HUES6 (cell line): ENCODE results near the gene YJU2.
"Not testable (repeated sequence)": the region's sequence is repeated elsewhere in the genome, so short reads cannot be mapped to it uniquely, and the experiment has no call there.

Experiments used
- H3K27ac ChIP-seq: 2 replicates; pipeline ENCODE4 v1.7.0; 2013; ENCODE audit warnings: low read depth, mild to moderate bottlenecking, low read length, inconsistent platforms
- H3K27me3 ChIP-seq: 2 replicates; pipeline ENCODE4 v1.6.1; 2013; ENCODE audit warnings: low read length; ENCODE audit not compliant: control insufficient read depth, insufficient read depth
- H3K36me3 ChIP-seq: 2 replicates; pipeline ENCODE4 v1.6.1; 2013; ENCODE audit warnings: low read length; ENCODE audit not compliant: control insufficient read depth, insufficient read depth
- H3K4me1 ChIP-seq: 2 replicates; pipeline ENCODE4 v1.6.1; 2013; ENCODE audit warnings: low read length; ENCODE audit not compliant: control insufficient read depth, insufficient read depth
- H3K4me3 ChIP-seq: 2 replicates; pipeline ENCODE4 v1.5.1; 2013; ENCODE audit warnings: low read depth, low read length
- H3K9ac ChIP-seq: one replicate; pipeline ENCODE4 v1.6.1; 2013; ENCODE audit warnings: mild to moderate bottlenecking, low read length
- H3K9me3 ChIP-seq: 2 replicates; pipeline ENCODE4 v1.6.1; 2013; ENCODE audit warnings: low read depth, low read length; ENCODE audit not compliant: control insufficient read depth, insufficient read depth

YJU2 gene

DNA sequence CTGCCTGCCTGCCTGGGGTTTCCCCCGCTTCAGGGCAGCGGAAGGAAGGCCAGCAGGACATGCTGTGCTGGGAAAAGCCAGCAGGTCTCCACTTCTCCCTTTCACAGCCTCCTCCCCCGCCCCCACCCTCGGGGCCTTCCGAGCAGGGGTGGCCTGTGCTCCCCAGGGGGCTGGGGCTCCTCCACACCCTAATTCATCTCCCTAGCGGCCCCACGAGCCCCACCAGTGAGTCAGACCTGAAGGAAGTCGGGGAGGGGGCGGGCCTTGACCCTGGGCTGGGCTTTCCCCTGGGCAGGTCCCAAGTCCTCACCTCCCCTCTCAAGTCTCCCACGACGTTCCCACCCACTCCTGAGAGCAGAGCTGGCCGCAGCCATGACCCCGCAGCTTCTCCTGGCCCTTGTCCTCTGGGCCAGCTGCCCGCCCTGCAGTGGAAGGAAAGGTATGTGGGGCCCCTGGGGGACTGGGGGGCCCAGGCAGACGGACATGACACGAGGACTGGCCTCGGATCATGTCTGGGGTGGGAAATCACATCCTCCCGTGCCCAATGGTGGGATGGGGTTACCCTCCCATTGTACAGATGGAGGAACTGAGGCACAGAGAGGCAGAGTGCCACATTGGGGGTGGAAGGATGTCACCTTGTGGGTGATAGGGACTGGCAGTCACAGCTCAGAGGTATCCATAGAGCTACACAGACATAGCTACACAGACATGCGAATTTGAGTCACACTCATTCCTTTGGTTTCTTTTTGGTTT lies 17.5 kb upstream of the YJU2 start, which contains the start of gene EBI3:
EBI3 (plus strand) TSS at position 345 of the 753 bp plus-strand sequence; CDS start at position 373, 28 bp downstream.
- Histone ChIP-seq H3K36me3 (no peaks in the 10 kb centered on the region), H3K27ac (no peak within 1 kb of the TSS), H3K27me3 (peaks cover 11% of the 10 kb centered on the region), H3K4me1 (peaks cover 9% of the 10 kb centered on the region), H3K4me3 (peak within 1 kb of the TSS; percentile 32; the same call in 1 of the 2 replicates), H3K9ac (no peak within 1 kb of the TSS), H3K9me3 (no peaks in the 10 kb centered on the region)

DNA sequence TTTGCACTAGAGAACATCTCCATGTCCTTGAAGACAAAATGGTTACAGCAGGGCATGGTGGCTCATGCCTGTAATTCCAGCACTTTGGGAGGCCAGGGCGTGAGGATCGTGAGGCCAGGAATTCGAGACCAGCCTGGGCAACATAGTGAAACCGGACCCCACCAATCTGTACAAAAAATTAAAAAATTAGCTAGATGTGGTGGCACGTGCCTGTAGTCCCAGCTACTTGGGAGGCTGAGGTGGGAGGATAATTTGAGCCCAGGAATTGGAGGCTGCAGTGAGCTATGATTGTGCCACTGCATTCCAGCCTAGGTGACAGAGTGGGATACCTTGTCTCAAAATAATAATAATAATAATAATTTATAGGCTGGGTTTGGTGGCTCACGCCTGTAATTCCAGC lies 16.6 kb upstream of the YJU2 start:
- not testable (repeated sequence) for H3K4me3 ChIP-seq

DNA sequence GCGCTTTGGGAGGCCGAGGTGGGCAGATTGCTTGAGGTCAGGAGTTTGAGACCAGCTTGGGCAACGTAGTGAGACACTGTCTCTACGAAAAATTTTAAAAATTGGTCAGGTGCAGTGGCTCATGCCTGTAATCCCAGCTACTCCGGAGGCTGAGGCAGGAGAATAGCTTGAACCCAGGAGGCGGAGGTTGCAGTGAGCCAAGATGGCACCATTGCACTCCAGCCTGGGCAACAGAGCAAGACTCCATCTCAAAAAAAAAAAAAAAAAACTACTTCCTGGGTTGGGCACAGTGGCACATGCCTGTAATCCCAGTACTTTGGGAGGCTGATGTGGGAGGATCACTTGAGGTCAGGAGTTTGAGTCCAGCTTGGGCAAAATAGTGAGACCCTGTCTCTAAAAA lies 15.4 kb upstream of the YJU2 start:
- H3K27me3 ChIP-seq = peaks cover 11% of the 10 kb centered on the region
- H3K9ac ChIP-seq, H3K27ac ChIP-seq, H3K9me3 ChIP-seq, H3K4me1 ChIP-seq, H3K4me3 ChIP-seq, H3K36me3 ChIP-seq: not testable (repeated sequence)

More for the DNA sequence above, 16.6 kb upstream of the YJU2 start:
- not testable (repeated sequence) for H3K4me1 ChIP-seq, H3K9me3 ChIP-seq, H3K36me3 ChIP-seq, H3K9ac ChIP-seq, H3K27ac ChIP-seq
- peaks cover 11% of the 10 kb centered on the region for H3K27me3 ChIP-seq

DNA sequence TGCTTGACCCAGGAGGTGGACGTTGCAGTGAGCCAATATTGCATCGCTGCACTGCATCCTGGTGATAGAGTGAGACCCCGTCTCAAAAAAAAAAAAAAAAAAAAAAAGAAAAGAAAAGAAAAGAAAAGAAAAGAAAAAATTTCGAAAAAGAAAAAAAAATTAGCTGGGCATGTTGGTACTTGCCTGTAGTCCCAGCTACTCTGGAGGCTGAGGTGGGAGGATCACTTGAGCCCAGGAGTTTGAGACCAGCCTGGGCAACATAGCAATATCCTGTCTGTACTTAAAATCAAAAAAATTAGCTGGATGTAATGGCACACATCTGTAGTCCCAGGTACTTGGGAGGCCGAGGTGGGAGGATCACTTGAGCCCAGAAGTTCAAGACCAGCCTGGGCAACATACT lies 14.7 kb upstream of the YJU2 start:
- not testable (repeated sequence) for H3K9me3 ChIP-seq, H3K36me3 ChIP-seq, H3K4me1 ChIP-seq, H3K4me3 ChIP-seq, H3K27ac ChIP-seq, H3K9ac ChIP-seq
- H3K27me3 ChIP-seq = peaks cover 11% of the 10 kb centered on the region

DNA sequence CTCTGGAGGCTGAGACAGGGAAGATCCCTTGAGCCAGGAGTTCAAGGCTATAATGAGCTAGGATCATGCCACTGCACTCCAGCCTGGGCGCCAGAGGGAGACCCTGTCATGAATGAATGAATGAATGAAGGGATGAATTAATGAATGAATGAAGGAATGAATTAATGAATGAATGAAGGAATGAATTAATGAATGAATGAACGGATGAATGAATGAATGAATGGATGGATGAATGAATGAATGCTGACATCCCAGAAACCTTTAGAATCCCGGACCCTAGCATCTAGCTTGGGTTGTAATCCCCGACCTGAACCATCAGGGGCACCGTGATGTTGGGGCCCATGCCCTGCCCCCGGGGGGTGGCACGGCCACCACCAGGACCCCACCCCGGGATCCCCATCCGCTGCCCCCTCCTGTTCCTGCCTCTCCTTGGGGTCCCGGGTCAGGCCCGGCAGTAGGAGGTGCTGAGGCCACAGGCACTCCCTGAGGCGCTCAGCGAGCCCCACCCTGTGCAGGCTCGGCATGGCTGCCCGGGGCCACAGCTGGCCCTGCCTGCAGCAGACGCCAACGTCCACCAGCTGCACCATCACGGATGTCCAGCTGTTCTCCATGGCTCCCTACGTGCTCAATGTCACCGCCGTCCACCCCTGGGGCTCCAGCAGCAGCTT lies 14.1 kb upstream of the YJU2 start:
- H3K4me3 ChIP-seq = no peak overlapping the region
- H3K9ac ChIP-seq = no peak overlapping the region
- H3K4me1 ChIP-seq = peaks cover 9% of the 10 kb centered on the region
- no peaks in the 10 kb centered on the region for H3K9me3 ChIP-seq
- H3K27me3 ChIP-seq = peaks cover 11% of the 10 kb centered on the region
- H3K27ac ChIP-seq = no peak overlapping the region
- H3K36me3 ChIP-seq = no peaks in the 10 kb centered on the region

DNA sequence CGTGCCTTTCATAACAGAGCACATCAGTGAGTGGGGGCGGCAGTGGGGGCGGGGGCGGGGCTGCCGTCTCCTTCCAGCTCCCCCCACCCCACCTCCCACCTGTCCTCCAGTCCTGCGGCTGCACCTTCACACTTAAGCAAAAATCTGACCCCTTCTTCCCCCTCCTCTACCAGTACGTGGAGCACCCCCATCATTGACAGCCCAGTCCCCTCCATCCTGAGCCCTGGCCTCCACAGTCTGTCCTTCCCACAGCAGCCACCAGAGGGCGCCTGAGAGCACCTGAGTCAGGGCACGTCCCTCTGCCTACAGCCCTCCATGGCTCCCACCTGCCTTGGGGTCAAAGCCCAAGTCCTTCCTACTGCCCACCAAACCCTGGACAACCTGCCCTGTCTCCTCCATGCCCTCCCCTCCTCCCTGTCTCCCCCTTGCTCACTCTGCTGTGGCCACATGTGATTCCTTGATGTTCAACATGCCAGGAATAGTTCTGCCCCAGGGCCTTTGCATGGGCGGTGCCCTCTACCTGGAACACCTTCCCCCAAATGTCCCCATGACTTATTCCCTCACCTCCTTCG lies 13.5 kb upstream of the YJU2 start:
- H3K4me3 ChIP-seq = no peak overlapping the region
- no peaks in the 10 kb centered on the region for H3K9me3 ChIP-seq
- H3K9ac ChIP-seq = no peak overlapping the region
- H3K27me3 ChIP-seq = peaks cover 6% of the 10 kb centered on the region
- H3K36me3 ChIP-seq = no peaks in the 10 kb centered on the region
- H3K4me1 ChIP-seq = peaks cover 9% of the 10 kb centered on the region
- no peak overlapping the region for H3K27ac ChIP-seq

DNA sequence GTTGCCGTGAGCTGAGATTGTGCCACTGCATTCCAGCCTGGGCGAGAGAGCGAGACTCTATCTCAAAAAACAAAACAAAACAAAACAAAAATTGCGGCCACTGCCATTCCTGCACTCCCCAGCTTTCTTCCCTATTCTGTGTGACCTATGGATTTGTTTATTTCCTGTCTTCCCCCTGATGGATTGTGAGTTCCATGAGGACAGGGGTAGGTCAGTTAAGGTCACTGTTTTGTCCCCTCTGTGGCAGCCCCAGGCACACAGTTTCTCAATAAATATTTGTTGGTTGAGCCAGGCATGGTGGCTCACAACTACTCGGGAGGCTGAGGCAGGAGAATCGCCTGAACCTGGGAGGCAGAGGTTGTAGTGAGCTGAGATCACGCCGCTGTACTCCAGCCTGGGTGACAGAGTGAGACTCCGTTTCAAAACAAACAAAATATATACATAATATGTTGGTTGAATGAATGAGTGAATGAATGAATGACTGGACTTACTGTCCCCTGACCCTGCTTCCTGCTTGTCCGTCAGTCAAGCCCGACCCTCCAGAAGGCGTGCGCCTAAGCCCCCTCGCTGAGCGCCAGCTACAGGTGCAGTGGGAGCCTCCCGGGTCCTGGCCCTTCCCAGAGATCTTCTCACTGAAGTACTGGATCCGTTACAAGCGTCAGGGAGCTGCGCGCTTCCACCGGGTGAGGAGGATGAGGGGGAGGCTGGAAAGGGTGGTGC lies 12.6 kb upstream of the YJU2 start:
- H3K36me3 ChIP-seq = no peaks in the 10 kb centered on the region
- H3K9me3 ChIP-seq = no peaks in the 10 kb centered on the region
- H3K27me3 ChIP-seq = no peaks in the 10 kb centered on the region
- H3K9ac ChIP-seq = no peak overlapping the region
- peaks cover 4% of the 10 kb centered on the region for H3K4me1 ChIP-seq
- no peak overlapping the region for H3K27ac ChIP-seq
- H3K4me3 ChIP-seq = no peak overlapping the region

DNA sequence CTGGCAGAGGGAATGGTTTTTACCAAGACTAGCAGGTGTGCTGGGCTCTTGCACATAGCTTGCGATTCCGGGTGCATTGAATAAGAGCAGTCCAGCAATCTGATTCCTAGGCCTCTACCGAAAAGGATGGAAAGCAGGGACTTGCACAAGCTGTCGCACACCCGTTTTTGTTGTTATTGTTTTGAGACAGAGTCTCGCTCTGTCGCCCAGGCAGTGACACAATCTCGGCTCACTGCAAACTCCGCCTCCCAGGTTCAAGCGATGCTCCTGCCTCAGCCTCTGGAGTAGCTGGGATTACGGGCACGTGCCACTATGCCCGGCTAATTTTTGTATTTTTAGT lies 12.0 kb upstream of the YJU2 start:
- H3K27ac ChIP-seq = no peak overlapping the region
- H3K9me3 ChIP-seq = no peaks in the 10 kb centered on the region
- H3K9ac ChIP-seq = no peak overlapping the region
- no peaks in the 10 kb centered on the region for H3K27me3 ChIP-seq
- H3K4me1 ChIP-seq = no peaks in the 10 kb centered on the region
- H3K4me3 ChIP-seq = no peak overlapping the region
- H3K36me3 ChIP-seq = no peaks in the 10 kb centered on the region

DNA sequence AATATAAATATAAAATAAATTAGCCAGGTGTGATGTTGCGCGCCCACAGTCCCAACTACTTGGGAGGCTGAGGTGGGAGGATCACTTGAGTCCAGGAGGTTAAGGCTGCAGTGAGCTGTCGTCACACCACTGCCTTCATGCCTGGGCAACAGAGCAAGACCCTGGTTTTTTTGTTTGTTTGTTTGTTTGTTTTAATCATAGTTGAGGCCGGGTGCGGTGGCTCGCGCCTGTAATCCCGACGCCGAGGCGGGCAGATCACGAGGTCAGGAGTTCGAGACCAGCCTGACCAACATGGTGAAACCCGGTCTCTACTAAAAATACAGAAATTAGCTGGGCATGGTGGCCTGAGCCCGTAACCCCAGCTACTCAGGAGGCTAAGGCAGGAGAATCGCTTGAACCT lies 9.4 kb upstream of the YJU2 start:
- H3K9me3 ChIP-seq, H3K4me3 ChIP-seq, H3K27ac ChIP-seq, H3K4me1 ChIP-seq, H3K9ac ChIP-seq, H3K27me3 ChIP-seq, H3K36me3 ChIP-seq: not testable (repeated sequence)

DNA sequence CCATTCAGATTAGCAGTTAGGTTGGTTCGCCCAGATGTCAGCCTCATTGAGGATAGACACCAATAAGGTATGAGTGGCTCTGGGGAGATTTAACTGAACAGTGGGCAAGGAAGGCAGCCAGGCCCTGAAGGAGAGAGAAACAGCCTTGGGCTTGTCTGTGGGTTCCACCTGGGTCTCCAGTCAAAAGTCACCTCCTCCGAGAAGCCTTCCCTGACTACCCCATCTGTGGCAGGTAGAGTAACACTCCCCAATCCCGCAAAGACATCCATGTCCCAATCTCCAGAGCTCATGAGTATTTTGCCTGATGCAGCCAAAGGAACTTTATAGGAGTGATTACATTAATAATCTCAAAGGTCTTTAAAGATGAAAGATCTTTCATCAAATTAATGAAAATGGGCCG lies 8.0 kb upstream of the YJU2 start:
- H3K9me3 ChIP-seq = peaks cover 7% of the 10 kb centered on the region; the same call in 1 of the 2 replicates
- no peaks in the 10 kb centered on the region for H3K27me3 ChIP-seq
- no peak overlapping the region for H3K4me3 ChIP-seq
- H3K27ac ChIP-seq = no peak overlapping the region
- no peaks in the 10 kb centered on the region for H3K36me3 ChIP-seq
- no peak overlapping the region for H3K9ac ChIP-seq
- H3K4me1 ChIP-seq = no peaks in the 10 kb centered on the region
